Ishikawa (cell line): ENCODE results near the gene THRB.

ENCODE experiments used
- CREB1 ChIP-seq: IDR thresholded peaks from 2 replicates; pipeline ENCODE4 v1.6.1; 2012; ENCODE audit warnings: low read depth
- EP300 ChIP-seq: IDR thresholded peaks from 2 replicates; pipeline ENCODE4 v1.6.1; 2012; ENCODE audit warnings: borderline replicate concordance
- FOXM1 ChIP-seq: IDR thresholded peaks from 2 replicates; pipeline ENCODE4 v1.6.1; 2012; ENCODE audit warnings: low read depth, borderline replicate concordance
- MAX ChIP-seq: IDR thresholded peaks from 2 replicates; pipeline ENCODE4 v1.6.1; 2012
- NFIC ChIP-seq: IDR thresholded peaks from 2 replicates; pipeline ENCODE4 v1.6.1; 2012
- REST ChIP-seq: IDR thresholded peaks from 2 replicates; pipeline ENCODE4 v1.6.1; 2012; ENCODE audit warnings: low read depth, mild to moderate bottlenecking
- TAF1 ChIP-seq: IDR thresholded peaks from 2 replicates; pipeline ENCODE4 v1.6.1; 2012; ENCODE audit warnings: low read depth, mild to moderate bottlenecking
- TCF12 ChIP-seq: IDR thresholded peaks from 2 replicates; pipeline ENCODE4 v1.6.1; 2012; ENCODE audit warnings: low read depth
- USF1 ChIP-seq: IDR thresholded peaks from 2 replicates; pipeline ENCODE4 v1.6.1; 2012
- YY1 ChIP-seq: IDR thresholded peaks from 2 replicates; pipeline ENCODE4 v1.6.1; 2012; ENCODE audit warnings: low read depth

- TF ChIP-seq TCF12 (no peak), EP300 (no peak), CREB1 (no peak), REST (no peak), MAX (no peak), TAF1 (no peak), YY1 (no peak), USF1 (no peak), NFIC (no peak), FOXM1 (no peak)
These were observed 53.7 kb downstream of the THRB start for GRCh38 chr3:24440760-24441464.
